ENCODE results near the gene TUBB1.

DNA sequence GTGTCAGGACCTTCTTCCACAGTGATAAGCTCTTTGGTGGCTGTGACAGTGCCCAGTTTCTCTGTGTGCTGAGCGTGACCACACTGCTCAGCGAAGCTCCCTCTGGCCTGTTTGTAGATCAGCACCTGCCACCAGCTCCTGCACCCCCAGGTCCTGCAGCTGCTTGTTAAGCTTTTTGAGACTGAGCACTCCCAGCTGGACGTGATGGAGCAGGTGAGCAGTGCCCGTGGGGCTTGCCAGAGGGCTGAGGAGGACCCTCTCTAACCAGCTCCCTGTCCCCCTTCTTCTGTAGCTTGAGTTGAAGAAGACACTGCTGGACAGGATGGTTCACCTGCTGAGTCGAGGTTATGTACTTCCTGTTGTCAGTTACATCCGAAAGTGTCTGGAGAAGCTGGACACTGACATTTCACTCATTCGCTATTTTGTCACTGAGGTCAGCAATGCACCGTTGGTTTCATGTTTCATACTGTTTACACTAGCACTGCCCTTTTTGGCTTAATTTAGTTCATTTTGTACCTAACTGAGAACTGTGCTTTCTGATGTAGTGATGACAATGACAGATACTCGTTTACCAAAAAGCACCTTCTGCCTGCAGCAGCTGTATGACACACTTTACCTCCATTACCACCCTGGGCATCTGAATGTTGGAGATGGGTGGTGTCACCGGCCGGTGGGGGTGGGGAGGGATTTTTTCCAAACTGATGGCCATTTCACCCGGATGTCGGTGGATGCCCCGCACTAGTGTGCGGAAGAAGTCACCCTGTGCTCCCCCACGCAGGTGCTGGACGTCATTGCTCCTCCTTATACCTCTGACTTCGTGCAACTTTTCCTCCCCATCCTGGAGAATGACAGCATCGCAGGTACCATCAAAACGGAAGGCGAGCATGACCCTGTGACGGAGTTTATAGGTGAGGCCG is 25.6 kb upstream of the TUBB1 start:
- TF ChIP-seq, protein P1, sequence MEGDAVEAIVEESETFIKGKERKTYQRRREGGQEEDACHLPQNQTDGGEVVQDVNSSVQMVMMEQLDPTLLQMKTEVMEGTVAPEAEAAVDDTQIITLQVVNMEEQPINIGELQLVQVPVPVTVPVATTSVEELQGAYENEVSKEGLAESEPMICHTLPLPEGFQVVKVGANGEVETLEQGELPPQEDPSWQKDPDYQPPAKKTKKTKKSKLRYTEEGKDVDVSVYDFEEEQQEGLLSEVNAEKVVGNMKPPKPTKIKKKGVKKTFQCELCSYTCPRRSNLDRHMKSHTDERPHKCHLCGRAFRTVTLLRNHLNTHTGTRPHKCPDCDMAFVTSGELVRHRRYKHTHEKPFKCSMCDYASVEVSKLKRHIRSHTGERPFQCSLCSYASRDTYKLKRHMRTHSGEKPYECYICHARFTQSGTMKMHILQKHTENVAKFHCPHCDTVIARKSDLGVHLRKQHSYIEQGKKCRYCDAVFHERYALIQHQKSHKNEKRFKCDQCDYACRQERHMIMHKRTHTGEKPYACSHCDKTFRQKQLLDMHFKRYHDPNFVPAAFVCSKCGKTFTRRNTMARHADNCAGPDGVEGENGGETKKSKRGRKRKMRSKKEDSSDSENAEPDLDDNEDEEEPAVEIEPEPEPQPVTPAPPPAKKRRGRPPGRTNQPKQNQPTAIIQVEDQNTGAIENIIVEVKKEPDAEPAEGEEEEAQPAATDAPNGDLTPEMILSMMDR (IDR thresholded peaks at IDR 0.05; ENCODE audit: insufficient read depth, low read depth, low read length), result no peak
- TF ChIP-seq EZH2 (IDR thresholded peaks at IDR 0.05; ENCODE audit: insufficient read depth, low read length), result no peak

Data from astrocyte (in vitro differentiated cells and primary cell).